HG02623 (cell line): Measurements from ENCODE around the gene ACTR6.
A peak's percentile ranks its signal among the peaks of the same experiment; 100 is the strongest.
"Not testable (repeated sequence)": the region's sequence is repeated elsewhere in the genome, so short reads cannot be mapped to it uniquely, and the experiment has no call there.

Source experiments
- ATAC-seq: cut with Tn5 transposase; IDR thresholded peaks from one replicate; pipeline ENCODE4 v1.9.1; 2021; ENCODE audit warnings: moderate library complexity; ENCODE audit not compliant: unreplicated experiment

Gene ACTR6

DNA sequence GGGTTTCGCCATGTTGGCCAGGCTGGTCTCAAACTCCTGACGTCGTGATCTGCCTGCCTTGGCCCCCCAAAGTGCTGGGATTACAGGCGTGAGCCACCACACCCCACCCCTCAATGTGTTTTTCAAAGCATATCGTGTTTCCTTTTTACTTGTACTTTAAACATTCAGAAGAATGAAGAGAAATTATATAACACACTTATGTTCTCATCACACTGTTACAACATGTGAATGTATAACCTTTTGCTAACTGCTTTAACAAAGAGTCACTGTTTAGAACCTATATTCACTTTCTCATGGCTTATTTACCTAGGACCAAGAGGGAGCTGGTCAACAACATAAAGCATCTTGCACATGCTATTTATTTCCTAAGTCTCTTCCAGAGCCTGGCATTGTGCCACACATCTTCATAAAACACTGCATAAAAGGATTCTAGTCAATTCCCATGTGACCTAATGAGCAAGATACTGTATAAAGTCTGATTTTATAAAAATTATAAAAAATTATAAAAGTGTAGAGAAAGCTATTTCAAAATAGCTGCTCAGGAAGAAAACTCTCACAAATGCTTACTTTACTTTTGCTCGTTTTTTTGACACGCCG, 16.0 kb upstream of the ACTR6 start:
- ATAC-seq: no peak

DNA sequence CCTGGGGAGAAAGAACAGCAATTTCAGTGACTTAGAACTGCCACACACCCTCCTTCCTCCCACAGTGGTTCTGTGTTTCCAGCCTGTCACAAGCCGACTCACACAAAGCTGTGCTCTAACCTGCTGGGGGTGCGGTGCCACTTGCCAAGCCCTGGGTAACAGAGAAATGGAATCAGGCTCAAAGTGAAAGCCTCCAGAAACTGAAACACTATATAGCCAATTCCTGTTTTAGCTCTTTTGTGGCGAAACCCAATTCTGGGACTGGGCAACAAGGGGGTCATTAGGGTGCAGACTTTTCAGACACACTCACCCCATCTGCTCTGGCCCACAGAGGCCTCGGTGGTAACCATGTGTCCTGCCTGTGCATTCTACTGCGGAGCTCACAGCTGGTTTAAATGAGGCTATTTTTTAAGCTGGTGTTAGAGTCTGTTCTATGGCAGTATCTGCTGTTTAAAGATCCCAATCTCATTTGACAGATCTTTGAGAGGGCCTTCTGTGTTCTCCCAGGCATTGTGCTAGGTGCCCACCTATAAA, 15.2 kb upstream of the ACTR6 start:
- ATAC-seq: peak; percentile 82

DNA sequence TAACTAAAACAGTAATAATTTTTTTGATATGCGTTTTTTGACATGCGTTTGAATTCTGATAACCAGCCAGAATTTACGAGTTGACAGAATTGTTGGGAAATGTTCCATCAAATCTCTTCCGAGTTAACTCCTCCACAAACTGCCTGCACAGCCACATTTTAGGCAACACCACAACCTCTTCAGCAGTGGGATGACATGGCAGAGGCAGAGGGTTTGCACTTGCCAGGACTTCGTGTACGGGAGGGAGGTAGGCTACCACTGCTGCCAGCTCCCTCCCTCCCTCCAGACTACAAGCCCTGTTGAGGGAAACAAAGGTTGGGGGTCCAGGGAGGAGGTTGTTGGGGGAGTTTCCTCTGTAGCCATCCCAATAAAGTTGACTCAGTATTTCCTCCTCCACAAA, 14.5 kb upstream of the ACTR6 start:
- no peak for ATAC-seq

DNA sequence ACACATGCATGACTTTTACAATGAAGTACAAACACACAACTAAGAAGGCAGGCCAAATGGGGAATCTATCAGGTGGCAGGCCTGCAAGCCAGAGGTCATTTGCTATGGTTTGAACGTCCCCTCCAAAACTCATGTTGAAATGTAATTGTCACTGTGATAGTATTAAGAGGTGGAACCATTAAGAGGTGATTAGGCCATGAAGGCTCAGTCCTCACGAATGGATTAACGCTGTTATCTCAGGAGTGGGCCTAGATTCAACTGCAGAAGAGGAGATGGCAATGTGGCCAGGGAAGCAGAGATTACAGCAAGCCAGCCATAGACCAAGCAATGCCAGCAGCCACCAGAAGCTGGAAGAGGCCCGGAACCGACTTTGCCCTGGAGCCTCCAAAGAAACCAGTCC, 13.5 kb upstream of the ACTR6 start:
- no peak for ATAC-seq

DNA sequence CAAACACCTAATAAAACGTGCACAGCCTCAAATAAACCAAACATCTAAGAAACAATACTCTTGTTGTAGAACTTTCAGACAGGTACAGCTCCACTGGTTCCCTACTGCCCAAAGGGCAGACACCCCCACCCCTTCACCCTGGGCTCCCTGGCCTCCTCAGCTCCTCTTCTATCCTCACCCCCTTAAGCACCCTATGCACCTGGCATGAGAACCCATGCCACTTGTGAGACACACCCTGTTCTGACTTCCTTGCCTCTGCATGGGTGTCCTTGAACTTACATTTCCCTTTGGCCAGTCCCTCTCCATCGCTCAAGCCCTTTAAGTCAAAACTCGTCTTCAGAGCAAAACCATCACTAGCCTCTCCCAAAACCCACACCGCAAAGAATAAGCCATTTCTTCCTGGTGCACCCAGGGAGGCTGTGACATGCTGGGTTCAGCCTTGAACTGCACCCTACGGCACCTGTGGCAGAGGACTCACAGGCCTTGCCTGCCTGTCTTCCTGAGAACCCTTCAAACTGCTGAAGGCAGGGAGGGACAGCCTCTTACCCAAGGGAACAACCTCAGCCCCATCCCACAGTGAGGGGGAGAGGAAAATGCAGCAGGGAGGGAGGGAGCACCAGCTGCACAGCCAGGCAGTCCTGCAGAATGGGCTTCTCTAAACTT, 12.6 kb upstream of the ACTR6 start:
- ATAC-seq: no peak

DNA sequence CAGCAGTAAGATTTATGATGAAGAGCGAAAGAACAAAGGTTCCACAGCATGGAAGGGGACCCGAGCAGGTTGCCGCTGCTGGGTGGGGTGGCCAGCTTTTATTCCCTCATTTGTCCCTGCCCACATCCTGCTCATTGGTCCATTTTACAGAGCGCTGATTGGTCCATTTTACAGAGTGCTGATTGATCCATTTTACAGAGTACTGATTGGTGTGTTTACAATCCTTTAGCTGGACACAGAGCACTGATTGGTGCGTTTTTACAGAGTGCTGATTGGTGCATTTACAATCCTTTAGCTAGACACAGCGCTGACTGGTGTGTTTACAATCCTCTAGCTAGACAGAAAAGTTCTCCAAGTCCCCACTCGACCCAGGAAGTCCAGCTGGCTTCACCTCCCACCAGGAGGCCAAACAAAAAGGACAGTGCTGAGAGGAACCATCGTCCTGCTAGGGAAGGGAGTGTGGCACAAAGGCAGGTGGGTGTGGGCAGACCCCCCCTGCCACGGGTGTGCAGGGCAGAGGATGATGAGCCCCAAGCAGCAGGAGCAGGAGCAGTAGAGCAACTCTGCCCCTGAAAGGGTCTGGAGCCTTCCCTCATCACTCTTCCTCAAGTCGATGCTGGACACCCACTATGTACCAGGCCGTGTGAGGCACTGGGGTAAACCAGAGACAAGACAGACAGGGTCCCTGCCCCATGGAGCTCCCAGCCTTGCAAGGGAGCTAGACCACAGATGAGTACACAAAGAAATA, 11.6 kb upstream of the ACTR6 start:
- not testable (repeated sequence) for ATAC-seq

DNA sequence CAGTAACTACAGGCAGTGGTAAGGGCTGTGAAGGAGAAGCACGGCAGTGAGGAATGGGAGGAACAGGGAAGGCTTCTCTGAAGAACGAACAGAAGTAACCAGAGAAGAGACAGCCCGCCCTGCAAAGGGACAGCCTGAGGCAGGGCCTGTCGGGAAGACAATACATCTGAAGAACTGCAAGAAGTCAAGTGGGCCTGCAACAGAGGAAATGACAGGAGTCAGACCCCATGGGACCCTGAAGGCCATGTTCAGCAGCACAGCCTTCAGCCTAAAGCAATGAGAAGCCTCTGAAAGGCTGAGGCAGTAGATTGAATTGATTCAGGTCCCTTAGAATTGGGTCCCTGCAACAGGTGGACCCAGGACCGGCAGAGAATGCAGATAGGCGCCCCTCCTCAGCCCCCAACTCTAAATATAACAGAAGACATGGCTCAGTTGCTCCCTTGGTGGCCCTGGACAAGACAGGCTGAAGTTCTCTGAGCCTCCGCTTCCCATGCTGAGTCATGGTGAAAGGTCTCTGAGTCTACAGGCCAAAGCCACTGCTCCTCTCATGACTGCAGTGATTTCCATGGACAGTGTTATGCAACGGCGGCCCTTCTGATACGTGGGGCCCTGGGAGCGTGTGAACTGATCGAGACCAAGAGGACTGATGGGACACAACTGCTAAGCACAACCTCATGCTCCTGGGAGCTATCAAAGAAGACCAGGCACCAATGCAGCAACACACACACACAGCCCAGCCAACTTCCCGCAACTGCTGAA, 10.8 kb upstream of the ACTR6 start:
- ATAC-seq: no peak

DNA sequence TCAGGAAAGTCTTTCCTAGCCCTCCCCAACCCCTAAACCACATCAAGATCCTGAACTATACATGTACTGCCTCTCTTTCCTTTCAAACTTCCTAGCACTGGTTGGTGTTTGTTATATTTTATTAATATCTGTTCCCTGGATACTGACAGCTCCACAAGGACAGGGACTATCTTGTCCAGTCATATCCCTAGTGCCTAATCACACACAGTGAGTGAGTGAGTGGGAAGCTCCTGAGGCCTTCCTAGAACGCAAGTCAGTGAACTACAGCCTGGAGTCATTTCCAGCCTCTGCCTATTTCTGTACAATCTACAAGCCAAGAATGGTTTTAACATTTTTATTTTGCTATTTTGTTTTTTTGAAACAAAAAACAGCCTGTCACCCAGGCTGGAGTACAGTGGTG, 7.5 kb upstream of the ACTR6 start:
- no peak for ATAC-seq

DNA sequence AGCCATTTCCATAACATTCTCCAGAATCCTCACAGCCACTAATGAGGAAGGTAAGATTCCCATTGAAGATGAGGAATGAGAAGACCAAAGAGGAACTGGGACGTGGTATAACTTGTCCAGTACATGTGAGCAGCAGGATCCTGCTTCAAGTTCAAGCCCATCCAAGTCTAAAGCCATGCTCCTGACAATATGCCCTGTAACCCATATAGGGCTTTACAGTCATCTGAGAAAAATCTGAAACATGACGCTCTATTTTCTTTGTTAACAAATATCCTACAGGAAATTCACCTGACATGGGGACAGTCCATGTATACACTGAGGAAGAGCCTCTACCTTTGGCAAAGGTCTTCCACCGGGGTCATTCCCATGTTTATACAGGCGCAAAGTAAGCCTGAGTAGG, 3.1 kb upstream of the ACTR6 start:
- no peak for ATAC-seq

DNA sequence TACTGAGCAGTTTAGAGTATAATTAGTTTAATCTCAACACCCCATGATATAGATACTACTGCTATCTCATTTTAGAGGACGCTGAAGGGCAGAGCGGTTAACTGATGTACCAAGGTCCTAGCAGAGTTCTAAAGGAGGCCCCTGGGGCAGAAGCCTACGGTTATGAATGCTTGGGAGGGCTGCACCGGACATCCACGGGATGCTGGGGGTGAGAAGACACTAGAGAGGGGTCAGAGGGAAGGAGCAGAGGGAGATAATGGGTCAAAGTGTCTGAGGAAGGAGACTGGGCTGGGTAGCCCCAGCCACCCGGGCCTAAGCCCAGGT, 1.6 kb upstream of the ACTR6 start:
- ATAC-seq: peak; percentile 1

DNA sequence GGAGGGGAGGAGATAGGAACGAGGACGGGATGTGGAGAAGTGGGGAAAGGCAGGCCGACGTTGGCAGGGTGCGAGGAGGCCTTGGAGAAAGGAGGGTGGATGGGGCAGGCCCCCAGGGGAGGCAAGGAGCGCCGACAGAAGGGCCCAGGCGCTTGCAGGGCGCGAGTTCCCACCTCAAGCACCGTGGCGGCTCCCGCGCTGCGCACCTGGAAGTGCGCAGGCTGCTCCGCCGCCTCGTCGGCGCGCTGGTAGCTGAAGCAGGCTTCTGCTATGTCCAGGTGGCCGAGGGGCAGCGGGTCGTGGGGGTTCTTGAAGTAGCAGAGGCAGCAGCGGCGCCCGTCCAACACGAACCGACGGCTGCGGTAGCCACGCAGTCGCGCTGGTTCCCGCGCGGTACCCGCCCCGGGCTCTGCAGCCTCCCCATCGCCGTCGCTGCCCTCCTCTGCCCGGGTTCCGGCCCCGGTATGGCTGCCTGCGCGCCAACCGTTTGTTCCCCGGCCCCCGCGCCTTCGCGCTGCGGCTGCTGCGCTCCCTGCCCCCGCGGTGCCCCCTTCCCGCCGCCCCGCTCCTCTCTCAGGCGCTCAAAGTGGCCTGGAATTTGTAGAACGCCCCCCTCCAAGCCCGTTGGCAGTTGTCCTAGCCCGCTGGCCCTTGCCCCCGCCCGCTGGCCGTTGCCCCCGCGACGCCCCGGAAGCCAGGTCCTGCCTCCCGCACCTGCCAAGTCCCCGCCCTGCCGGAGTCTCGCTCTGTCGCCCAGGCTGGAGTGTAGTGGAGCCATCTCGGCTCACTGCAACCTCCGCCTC, 1.1 kb upstream of the ACTR6 start:
- ATAC-seq: peak; percentile 61

DNA sequence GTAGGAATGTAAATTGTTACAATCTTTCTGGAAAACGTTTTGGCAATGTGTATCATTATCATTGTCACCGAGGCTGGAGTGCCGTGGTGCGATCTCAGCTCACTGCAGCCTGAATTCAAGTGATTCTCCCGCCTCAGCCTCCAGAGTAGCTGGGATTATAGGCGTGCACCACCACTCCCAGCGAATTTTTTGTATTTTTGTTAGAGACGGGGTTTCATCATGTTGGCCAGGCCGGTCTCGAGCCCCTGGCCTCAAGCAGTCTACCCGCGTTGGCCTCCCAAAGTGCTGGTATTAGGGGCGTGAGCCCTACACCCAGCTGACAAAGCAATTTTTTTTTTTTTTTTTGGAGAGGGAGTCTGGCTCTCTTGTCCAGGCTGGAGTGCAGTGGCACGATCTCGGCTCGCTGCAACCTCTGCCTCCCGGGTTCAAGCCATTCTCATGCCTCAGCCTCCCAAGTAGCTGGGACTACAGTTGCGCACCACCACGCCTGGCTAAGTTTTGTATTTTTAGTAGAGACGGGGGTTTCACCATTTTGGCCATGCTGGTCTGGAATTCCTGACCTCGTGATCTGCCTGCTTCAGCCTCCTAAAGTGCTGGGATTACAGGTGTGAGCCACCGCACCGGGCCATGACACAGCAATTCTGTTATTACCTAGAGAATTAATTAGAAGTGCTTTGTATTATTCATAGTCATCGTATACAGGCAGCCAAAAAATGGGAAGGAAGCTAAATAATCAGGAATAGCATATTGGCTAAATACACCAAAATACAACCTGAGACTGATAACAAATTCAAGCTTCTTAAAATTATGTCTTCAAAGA, 1.2 kb downstream of the ACTR6 start:
- no peak for ATAC-seq

DNA sequence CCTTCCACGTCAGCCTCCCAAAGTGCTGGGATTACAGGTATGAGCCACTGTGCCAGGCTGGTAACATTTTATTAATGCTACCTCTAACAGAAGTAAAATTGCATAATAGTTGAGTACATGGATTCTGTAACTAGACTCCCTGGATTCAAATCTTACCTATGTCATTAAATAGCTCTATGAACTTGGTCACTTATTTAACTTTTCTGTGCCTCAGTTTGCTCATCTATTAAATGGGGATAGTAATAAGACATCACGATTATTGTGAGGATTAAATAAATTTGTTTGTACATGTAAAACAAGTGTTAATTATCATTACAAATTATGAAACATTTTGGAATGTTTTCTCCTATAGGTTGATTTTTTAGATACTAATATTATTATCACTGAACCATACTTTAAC, 6.7 kb downstream of the ACTR6 start:
- no peak for ATAC-seq

DNA sequence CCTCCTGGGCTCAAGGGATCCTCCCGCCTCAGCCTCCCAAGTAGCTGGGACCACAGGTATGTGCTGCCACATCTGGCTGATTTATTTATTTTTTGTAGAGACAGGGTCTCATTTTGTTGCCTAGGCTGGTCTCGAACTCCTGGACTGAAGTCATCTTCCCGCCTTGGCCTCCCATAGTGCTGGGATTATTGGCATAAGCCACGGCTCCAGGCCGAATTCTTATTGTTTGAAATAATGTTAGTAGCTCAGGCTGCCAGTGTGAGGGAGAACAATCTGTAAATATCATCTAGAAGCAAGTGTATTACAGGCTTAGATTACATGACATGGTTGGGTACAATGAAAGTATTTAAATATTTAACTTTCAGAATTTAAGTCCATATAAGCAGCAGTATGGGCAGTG, 8.2 kb downstream of the ACTR6 start:
- no peak for ATAC-seq

DNA sequence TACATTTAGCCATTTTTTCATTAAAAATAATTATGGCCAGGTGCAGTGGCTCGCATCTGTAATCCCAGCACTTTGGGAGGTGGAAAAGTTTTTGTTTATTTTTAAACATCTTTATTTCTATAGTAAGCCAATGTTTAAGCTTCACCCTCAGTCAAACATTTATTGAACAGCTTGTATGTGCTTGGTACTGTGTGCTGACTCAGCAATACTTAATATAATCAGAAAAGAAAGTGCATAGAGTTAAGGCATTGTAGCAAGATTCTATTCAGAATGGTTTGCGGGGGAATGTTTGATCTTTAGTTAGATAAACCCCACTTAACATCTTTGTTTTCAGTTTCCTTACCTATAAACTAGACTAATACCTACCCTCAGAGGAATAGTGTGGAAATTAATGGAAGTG, 11.1 kb downstream of the ACTR6 start:
- no peak for ATAC-seq

DNA sequence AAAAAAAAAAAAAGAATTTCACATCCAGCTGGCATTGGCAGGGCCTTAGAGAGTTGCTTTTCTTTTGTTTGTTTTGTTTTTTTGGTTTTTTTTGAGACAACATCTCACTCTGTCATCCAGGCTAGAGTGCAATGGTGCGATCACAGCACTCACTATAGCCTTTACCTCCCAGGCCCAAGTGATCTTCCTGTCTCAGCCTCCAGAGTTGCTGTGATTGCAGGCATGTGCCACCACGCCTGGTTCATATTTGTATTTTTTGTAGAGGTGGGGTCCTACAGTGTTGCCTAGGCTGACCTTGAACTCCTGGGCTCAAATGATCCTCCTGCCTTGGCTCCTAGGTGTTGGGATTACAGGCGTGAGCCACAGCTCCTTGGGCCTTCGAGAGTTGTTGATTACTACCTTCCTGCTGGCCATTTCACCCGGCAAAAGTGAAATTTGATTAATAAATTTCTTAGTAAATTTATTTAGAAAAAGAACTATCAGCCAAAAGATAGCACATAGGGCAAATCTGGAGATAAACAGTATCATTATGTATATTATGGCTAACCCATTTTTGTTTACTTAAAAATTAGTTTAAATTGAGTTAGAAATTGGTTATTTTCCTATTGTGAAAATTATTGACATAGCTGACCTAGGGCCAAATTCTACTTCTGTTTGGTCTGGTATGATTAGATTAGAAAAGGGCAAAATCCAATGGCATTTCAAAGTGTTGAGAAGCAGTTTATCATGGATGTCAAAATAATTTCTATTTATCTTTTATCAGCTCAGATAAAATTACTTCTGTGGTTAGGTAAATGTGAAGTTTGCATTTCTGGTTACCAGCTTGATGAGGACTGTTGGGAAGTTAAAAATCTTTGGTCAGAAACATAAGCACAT, 12.6 kb downstream of the ACTR6 start:
- no peak for ATAC-seq

DNA sequence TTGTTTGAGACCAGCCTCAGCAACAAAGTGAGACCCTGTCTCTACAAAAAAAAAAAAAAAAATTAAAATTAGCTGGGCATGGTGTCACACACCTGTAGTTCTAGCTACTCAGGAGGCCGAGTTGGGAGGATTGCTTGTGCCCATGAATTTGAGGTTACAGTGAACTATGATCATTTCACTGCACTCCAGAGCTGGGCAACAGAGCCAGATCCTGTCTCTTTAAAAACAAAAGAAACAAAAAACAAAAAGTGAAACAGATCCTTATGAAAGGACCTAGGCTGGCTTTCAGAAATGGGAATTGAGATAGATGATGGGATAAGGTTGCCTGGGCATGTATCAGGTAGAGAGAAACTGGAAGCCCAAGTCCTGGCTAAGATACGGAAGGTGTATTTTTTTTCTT, 13.9 kb downstream of the ACTR6 start:
- ATAC-seq: no peak

DNA sequence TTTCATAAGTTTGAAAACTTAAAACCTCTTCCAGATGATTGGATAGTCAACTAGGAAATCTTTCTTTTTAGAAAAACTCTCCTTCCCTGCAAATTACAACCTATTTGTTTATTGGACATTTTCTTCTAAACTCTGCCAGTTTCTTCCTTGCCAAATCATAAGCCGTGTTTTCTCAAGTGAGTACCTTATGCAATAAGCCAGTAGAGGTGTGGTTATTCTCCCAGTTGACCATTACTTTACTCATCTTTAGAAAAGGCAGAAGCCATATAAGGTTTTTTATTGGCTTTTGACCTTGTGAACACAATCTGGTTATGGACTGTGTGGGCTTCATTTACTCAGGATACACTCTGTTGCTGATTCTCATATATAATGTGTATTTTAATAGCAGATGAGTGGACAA, 14.6 kb downstream of the ACTR6 start:
- ATAC-seq: no peak

DNA sequence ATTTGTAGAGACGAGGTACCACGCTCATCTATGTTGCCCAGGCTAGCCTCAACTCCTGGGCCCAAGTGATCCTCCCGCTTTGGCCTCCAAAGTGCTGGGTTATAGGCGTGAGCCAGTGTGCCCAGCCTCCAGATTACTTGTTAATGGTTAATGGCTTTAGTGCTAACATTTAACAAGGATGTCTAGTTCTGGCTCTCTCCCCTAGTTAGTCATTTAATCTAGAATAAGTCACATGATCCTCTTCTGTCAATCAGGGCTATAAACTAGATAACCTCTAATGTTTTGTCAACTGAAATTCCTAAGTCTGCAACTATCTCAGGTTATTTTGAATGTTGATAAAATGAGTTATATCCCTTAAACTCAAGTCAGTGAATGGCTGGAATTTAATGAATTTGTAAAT, 15.7 kb downstream of the ACTR6 start:
- no peak for ATAC-seq
